ENCODE results near the gene HRH3.

DNA sequence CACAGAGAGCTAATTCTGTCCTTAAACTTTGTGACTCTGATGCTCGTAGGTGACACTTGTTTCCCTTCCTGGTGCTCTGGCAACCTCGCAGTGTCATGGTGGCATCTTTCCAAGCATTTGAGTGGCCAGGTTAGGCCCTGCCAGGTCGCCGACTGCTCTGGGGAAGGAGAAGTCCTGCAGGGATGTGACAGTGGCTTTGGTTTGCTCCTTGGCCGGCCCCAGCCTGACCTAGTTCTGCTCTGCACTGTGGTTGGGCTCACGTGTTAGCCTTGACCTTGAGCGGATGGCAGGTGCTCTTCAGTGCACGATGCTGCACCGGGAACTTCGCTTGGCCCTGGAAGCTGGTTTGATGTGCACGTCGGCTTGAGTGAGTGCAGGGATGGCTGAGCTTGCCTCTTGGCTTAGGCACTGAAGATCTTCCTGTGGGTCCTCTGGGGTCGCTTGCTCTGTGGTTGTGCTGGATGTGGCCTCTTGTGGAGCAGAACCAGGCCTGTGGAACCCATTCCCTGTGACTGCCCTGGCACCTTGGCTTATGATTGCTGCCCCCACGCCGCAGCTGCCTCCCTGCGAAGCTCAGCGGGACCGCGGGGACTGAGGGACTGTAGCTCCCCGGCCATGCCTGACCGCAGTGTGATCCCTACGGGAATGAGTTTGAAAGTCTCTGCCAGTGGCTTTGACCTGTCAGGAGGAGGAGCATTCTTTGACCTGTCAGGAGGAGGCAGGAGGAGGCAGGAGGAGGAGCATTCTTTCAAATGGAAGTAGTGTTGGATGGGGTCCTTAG lies 27.0 kb upstream of the HRH3 start:
- TF ChIP-seq, protein P1, sequence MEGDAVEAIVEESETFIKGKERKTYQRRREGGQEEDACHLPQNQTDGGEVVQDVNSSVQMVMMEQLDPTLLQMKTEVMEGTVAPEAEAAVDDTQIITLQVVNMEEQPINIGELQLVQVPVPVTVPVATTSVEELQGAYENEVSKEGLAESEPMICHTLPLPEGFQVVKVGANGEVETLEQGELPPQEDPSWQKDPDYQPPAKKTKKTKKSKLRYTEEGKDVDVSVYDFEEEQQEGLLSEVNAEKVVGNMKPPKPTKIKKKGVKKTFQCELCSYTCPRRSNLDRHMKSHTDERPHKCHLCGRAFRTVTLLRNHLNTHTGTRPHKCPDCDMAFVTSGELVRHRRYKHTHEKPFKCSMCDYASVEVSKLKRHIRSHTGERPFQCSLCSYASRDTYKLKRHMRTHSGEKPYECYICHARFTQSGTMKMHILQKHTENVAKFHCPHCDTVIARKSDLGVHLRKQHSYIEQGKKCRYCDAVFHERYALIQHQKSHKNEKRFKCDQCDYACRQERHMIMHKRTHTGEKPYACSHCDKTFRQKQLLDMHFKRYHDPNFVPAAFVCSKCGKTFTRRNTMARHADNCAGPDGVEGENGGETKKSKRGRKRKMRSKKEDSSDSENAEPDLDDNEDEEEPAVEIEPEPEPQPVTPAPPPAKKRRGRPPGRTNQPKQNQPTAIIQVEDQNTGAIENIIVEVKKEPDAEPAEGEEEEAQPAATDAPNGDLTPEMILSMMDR (IDR thresholded peaks at IDR 0.05; ENCODE audit: low read depth, low read length, poor library complexity, severe bottlenecking): no peak
- no peak for TF ChIP-seq EZH2phosphoT487 (IDR thresholded peaks at IDR 0.05; ENCODE audit: borderline replicate concordance, low read length)
